Cardiac muscle cell (in vitro differentiated cells and primary cell): ENCODE data around the gene DNAH11. TPM values are rescaled to one million over a fixed set of nuclear protein-coding genes. Genes with fewer than 3 reads are reported as not detected.

Experiments used
- DNase-seq, 2 donors: peaks; one replicate each; pipeline versions ENCODE4 v3.0.0 to v3.0.0-alpha.2; 2010 to 2017; ENCODE audit warnings: low read depth in 1 of 2, low spot score in 1 of 2
- H3K27ac ChIP-seq: fragments of 200-600 bp; sonication (generic); 2 replicates; pipeline ENCODE4 v1.5.1; 2016
- H3K27me3 ChIP-seq: fragments of 200-600 bp; sonication (generic); 2 replicates; pipeline ENCODE4 v1.6.0; 2016; ENCODE audit warnings: control low read depth
- H3K36me3 ChIP-seq: fragments of 200-600 bp; sonication (generic); 2 replicates; pipeline ENCODE4 v1.5.1; 2016; ENCODE audit warnings: control low read depth
- H3K4me1 ChIP-seq: fragments of 200-600 bp; sonication (generic); 2 replicates; pipeline ENCODE4 v1.8.1; 2017; ENCODE audit warnings: low read depth, mild to moderate bottlenecking, mixed run types
- H3K4me3 ChIP-seq: fragments of 200-600 bp; sonication (generic); 2 replicates; pipeline ENCODE4 v1.5.1; 2016; ENCODE audit warnings: mild to moderate bottlenecking
- H3K9me3 ChIP-seq: fragments of 200-600 bp; sonication (generic); 2 replicates; pipeline ENCODE4 v1.5.1; 2017; ENCODE audit warnings: low read depth, mild to moderate bottlenecking, control low read depth
- polyA plus RNA-seq: library from polyadenylated mRNA; unstranded; fragments of >200 nt; fragmentation: Nextera tagmentation; extraction: Ambion mirVana; gene quantifications from 2 replicates; pipeline ENCODE4 v1.2.1, GENCODE V29; 2016
- total RNA-seq: library from RNA; depleted of rRNA; stranded (reverse); fragments of >200 nt; gene quantifications from 2 replicates; pipeline ENCODE4 v1.2.3, GENCODE V29; 2016
- TF ChIP-seq, protein P1 (sequence below): IDR thresholded peaks from 2 replicates; pipeline ENCODE4 v1.5.1; 2012; ENCODE audit warnings: low read depth, mild to moderate bottlenecking, low read length

Gene DNAH11
- total and polyA plus RNA-seq, 2 experiments from 2014 or later: 0.60 to 1.9 TPM

DNA sequence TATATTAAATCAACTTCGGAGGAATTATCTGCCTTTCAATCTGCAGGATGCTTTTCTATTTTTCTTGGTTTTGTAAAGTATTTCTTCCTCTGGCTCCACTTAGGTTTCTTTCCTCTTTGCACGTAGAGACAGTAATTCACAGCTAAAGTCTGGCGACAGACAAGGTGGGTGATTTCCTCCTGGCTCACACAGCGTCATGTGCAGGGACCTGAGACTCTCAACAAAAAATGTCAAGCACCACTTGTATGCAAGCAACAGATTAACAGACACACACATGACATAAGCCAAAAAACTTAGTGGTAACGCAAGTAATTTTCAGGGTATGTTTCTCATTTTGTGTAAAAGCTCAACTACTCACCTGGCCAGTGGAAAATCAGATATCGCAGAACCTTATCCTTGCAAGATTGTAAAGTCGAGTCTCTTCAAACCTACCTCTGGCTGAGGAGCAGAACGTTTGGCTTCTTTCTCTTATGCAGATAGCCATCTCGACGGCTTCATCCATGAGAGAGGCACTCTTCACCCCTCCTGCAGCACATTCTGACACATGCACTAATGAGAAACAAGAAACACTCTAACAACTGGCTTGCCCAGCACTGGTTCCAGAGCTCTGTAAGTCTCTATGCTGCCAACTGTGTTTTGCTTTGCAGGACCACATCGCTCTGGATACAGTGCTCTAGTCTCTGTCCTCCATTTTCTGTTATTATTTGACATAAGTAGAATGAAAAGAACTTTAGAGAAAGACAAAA lies 214.9 kb downstream of the DNAH11 start:
- Histone ChIP-seq H3K36me3 (no peaks in the 10 kb centered on the region), H3K27me3 (no peaks in the 10 kb centered on the region), H3K9me3 (no peaks in the 10 kb centered on the region), H3K27ac (peak overlapping the region; percentile 70), H3K4me3 (no peak overlapping the region), H3K4me1 (peaks cover 26% of the 10 kb centered on the region)
- TF ChIP-seq, protein P1, sequence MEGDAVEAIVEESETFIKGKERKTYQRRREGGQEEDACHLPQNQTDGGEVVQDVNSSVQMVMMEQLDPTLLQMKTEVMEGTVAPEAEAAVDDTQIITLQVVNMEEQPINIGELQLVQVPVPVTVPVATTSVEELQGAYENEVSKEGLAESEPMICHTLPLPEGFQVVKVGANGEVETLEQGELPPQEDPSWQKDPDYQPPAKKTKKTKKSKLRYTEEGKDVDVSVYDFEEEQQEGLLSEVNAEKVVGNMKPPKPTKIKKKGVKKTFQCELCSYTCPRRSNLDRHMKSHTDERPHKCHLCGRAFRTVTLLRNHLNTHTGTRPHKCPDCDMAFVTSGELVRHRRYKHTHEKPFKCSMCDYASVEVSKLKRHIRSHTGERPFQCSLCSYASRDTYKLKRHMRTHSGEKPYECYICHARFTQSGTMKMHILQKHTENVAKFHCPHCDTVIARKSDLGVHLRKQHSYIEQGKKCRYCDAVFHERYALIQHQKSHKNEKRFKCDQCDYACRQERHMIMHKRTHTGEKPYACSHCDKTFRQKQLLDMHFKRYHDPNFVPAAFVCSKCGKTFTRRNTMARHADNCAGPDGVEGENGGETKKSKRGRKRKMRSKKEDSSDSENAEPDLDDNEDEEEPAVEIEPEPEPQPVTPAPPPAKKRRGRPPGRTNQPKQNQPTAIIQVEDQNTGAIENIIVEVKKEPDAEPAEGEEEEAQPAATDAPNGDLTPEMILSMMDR: no peak
- peak in 1 of 2 donors; percentile 53 for DNase-seq

DNA sequence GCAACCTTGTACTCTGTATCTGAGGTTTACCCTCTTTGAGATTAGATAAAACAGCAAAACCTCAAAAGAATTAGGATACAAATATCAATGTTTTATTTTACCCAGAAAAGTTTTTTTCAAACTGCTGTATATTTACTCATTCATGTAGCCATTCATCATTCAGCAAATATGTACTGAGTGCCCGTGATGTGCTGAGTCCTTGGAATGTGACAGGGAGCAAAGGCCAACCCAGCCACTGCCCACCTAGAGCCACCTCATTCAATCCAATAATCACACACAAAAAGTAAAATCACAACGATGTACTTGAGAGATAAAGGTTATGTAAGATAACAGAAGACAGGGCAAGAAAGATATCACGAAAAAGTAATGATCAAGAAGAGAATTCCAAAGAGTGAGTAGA lies 215.4 kb downstream of the DNAH11 start:
- Histone ChIP-seq H3K9me3 (no peaks in the 10 kb centered on the region), H3K27me3 (no peaks in the 10 kb centered on the region), H3K4me1 (peaks cover 26% of the 10 kb centered on the region), H3K27ac (peak overlapping the region; percentile 70), H3K36me3 (no peaks in the 10 kb centered on the region), H3K4me3 (no peak overlapping the region)
- DNase-seq: peak in 1 of 2 donors; percentile 18
- TF ChIP-seq, protein P1: no peak

DNA sequence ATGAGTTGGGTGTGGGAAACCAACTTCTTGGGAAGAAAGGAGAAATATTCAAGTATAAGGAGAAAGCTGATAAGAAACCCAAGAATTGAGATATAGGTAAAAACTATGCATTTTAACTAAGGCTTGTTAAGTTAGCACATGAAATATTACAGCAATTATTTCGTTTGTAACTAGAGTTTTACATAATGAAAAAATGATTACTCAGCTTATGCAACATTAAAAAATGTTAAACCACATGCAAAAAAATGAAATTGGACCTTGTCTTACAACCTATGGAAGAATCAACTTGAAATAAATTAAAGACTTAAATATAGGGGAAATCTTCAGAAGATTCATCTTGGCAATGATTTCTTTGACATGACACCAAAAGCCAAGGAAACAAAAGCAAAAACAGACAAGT lies 219.6 kb downstream of the DNAH11 start:
- Histone ChIP-seq H3K4me1 (peaks cover 47% of the 10 kb centered on the region), H3K27me3 (no peaks in the 10 kb centered on the region), H3K36me3 (no peaks in the 10 kb centered on the region), H3K27ac (no peak overlapping the region), H3K9me3 (no peaks in the 10 kb centered on the region), H3K4me3 (no peak overlapping the region)
- TF ChIP-seq, protein P1: no peak
- no peak for DNase-seq

DNA sequence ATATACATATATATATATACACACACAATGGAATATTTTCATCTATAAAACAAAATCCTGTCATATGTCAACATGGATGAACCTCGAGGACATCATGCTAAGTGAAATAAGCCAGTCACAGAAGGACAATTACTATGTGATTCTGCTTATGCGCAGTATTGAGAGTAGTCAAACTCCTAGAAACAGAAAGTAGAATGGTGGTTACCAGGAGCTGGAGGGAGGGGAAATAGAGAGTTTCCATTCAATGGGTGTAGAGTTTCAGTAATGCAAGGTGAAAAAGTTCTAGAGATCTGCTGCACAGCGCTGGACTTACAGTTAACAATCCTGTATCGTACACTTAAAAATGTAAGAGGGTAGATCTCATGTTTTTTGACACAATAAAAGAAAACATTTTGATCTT lies 221.0 kb downstream of the DNAH11 start:
- Histone ChIP-seq H3K36me3 (no peaks in the 10 kb centered on the region), H3K9me3 (no peaks in the 10 kb centered on the region), H3K27me3 (no peaks in the 10 kb centered on the region), H3K4me3 (no peak overlapping the region), H3K4me1 (peaks cover 39% of the 10 kb centered on the region), H3K27ac (no peak overlapping the region)
- TF ChIP-seq, protein P1: no peak
- DNase-seq: no peak

DNA sequence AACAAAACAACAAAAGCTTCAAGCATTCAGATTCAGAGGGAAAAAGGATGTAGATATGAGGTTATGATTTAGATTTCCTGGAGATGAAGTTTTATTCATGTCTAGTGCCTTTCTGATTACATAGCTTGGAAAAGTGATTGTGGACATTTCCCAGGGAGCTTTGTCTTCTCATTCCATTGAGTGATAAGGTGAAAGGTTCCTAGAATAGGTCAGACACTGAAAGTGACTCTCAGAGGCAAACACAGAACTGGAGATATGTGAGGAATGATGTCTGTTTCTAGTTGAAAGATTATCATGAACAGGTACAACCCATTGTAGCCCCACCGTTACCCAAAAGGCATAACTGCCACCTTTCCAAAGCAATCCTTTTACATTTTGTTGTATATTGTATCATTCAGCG lies 223.4 kb downstream of the DNAH11 start:
- H3K4me1 ChIP-seq: peaks cover 41% of the 10 kb centered on the region
- peak in 1 of 2 donors; percentile 67 for DNase-seq
- H3K27me3 ChIP-seq: no peaks in the 10 kb centered on the region
- no peaks in the 10 kb centered on the region for H3K36me3 ChIP-seq
- no peaks in the 10 kb centered on the region for H3K9me3 ChIP-seq
- peak overlapping the region; percentile 79 for H3K27ac ChIP-seq
- TF ChIP-seq, protein P1: no peak
- no peak overlapping the region for H3K4me3 ChIP-seq
